GM19025 (cell line): ENCODE results near the gene MAP2.

Experiments
- ATAC-seq: cut with Tn5 transposase; IDR thresholded peaks from one replicate; pipeline ENCODE4 v1.9.1; 2021; ENCODE audit warnings: mild to moderate bottlenecking, low read depth, moderate library complexity; ENCODE audit not compliant: unreplicated experiment

The MAP2 gene

DNA sequence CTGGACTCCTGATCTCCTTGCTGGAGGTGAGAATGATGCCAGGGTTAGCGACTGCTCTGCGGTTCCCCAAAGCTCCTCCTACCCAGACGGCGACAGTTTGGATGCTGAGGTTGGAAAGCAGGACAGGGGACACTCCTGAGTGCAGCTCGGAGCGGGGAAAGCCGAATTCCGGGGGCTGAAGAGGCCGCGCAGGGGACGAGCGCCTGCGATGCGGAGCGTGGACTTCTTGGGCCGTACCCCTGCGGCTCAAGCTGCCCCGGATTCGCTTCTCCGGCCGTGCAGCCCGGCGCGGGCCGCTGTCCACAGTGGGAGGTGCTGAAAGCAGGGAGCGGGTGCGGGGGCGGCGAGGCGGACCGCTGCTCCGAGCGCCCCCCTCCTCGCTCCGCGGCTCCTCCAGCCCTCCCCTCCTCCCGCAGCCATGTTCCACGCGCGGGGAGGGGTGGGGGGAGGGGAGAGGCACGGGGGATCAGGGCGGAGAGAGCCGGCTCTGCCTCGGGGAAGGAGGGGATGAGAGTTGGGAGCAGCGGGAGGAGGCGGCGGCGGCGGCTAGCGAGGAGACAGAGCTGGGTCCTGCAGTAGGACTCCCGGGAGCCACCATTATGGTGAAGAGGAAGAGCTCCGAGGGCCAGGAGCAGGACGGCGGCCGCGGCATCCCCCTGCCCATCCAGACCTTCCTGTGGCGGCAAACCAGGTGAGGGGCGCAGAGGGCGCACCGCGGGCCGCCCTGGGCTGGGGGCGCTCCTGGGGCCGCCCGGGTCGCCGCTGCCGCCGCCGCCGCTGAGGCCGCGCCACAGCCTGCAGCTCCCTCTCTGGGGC, 347.8 kb downstream of the MAP2 start, which contains the start of gene UNC80:
Gene UNC80 (plus strand): TSS at position 359 of the 816 bp plus-strand sequence. CDS start 241 bp downstream, at position 600.
- no peak for ATAC-seq

- ATAC-seq = no peak
Measured at GRCh38 chr2:209772290-209772685, 348.4 kb downstream of the MAP2 start.

DNA sequence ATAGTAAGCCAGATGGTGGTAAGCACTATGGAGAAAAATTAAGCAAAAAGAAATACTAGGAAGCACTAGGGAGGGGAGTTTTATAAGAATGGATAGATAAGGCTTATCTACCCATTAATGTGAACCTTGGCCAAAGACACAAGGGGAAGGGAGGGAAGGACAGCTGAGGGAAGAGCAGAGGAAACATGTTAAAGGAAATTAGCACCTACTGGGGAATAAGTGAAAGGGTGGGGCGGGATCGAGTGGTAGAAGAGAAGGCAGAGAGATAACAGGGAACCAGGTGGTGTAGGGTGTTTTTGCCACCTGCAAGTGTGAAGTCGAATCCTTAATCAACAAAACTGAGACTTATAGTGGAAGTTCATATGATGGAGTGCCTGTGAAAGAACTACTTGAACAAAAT, 349.5 kb downstream of the MAP2 start:
- ATAC-seq = no peak
